Astrocyte (in vitro differentiated cells and primary cell): Measurements from ENCODE around the gene KIF19. TPM values are rescaled to one million over a fixed set of nuclear protein-coding genes. Genes with fewer than 3 reads are reported as not detected.

Experiments
- DNase-seq: peaks from one replicate; pipeline ENCODE4 v3.0.0-alpha.2; 2010; ENCODE audit warnings: low read depth
- FAIRE-seq: peaks from 2 replicates; lab custom pipeline; 2011; peaks lifted over from hg19 to GRCh38; lab: Jason Lieb, UNC
- H2AFZ ChIP-seq: 2 replicates; pipeline ENCODE4 v1.6.0; 2012; ENCODE audit warnings: low read depth, low read length, inconsistent platforms
- H3K27ac ChIP-seq: 2 replicates; pipeline ENCODE4 v1.5.1; 2011; ENCODE audit warnings: low read depth, low read length, inconsistent platforms
- H3K27me3 ChIP-seq: 2 replicates; pipeline ENCODE4 v1.6.0; 2011; ENCODE audit warnings: low read length, inconsistent platforms; ENCODE audit not compliant: insufficient read depth
- H3K36me3 ChIP-seq: 2 replicates; pipeline ENCODE4 v1.5.1; 2011; ENCODE audit warnings: low read length, inconsistent platforms; ENCODE audit not compliant: insufficient read depth
- H3K4me1 ChIP-seq: 2 replicates; pipeline ENCODE4 v1.5.1; 2011; ENCODE audit warnings: low read length, inconsistent platforms; ENCODE audit not compliant: insufficient read depth
- H3K4me2 ChIP-seq: 2 replicates; pipeline ENCODE4 v1.6.0; 2012; ENCODE audit warnings: low read length, inconsistent platforms
- H3K4me3 ChIP-seq: 2 replicates; pipeline ENCODE4 v1.5.1; 2011; ENCODE audit warnings: low read depth, mild to moderate bottlenecking, low read length, inconsistent platforms; ENCODE audit not compliant: insufficient read depth
- H3K79me2 ChIP-seq: 2 replicates; pipeline ENCODE4 v1.6.0; 2012; ENCODE audit warnings: mild to moderate bottlenecking, low read length, inconsistent platforms; ENCODE audit not compliant: insufficient read depth
- H3K9ac ChIP-seq: 2 replicates; pipeline ENCODE4 v1.6.0; 2012; ENCODE audit warnings: mild to moderate bottlenecking, low read length, inconsistent platforms
- H3K9me3 ChIP-seq: 2 replicates; pipeline ENCODE4 v1.5.1; 2012; ENCODE audit warnings: low read depth, mild to moderate bottlenecking, low read length, inconsistent platforms; ENCODE audit not compliant: insufficient read depth
- H4K20me1 ChIP-seq: 2 replicates; pipeline ENCODE4 v1.6.0; 2012; ENCODE audit warnings: low read length, inconsistent platforms; ENCODE audit not compliant: insufficient read depth
- H3K27ac Mint-ChIP-seq: one replicate; pipeline ENCODE4 v1.8.0; 2021; ENCODE audit warnings: mild to moderate bottlenecking, mixed read lengths; ENCODE audit not compliant: unreplicated experiment
- H3K27me3 Mint-ChIP-seq: one replicate; pipeline ENCODE4 v1.8.0; 2021; ENCODE audit warnings: low read depth, mixed read lengths; ENCODE audit not compliant: unreplicated experiment
- H3K36me3 Mint-ChIP-seq: one replicate; pipeline ENCODE4 v1.8.0; 2021; ENCODE audit warnings: low read depth, mixed read lengths; ENCODE audit not compliant: unreplicated experiment
- H3K4me1 Mint-ChIP-seq: one replicate; pipeline ENCODE4 v1.8.0; 2021; ENCODE audit warnings: low read depth, mixed read lengths; ENCODE audit not compliant: unreplicated experiment
- H3K4me3 Mint-ChIP-seq: one replicate; pipeline ENCODE4 v1.8.0; 2021; ENCODE audit warnings: mild to moderate bottlenecking, moderate library complexity, mixed read lengths; ENCODE audit not compliant: unreplicated experiment
- H3K9me3 Mint-ChIP-seq: one replicate; pipeline ENCODE4 v1.8.0; 2021; ENCODE audit warnings: mild to moderate bottlenecking, mixed read lengths; ENCODE audit not compliant: unreplicated experiment
- EZH2 ChIP-seq: IDR thresholded peaks from 2 replicates; pipeline ENCODE4 v1.6.1; 2012; ENCODE audit warnings: mild to moderate bottlenecking, low read length, inconsistent platforms; ENCODE audit not compliant: insufficient read depth
- total RNA-seq: library from RNA; stranded (reverse); gene quantifications from 2 replicates; pipeline ENCODE4 v1.2.1, GENCODE V29; 2021
- TF ChIP-seq, protein P1 (sequence below): IDR thresholded peaks from 2 replicates; pipeline ENCODE4 v1.5.1; 2011; ENCODE audit warnings: low read depth, mild to moderate bottlenecking, inconsistent platforms, low read length, moderate library complexity; ENCODE audit not compliant: insufficient read depth

KIF19 gene
- total RNA-seq, 1 donor from 2014 or later, result not detected

DNA sequence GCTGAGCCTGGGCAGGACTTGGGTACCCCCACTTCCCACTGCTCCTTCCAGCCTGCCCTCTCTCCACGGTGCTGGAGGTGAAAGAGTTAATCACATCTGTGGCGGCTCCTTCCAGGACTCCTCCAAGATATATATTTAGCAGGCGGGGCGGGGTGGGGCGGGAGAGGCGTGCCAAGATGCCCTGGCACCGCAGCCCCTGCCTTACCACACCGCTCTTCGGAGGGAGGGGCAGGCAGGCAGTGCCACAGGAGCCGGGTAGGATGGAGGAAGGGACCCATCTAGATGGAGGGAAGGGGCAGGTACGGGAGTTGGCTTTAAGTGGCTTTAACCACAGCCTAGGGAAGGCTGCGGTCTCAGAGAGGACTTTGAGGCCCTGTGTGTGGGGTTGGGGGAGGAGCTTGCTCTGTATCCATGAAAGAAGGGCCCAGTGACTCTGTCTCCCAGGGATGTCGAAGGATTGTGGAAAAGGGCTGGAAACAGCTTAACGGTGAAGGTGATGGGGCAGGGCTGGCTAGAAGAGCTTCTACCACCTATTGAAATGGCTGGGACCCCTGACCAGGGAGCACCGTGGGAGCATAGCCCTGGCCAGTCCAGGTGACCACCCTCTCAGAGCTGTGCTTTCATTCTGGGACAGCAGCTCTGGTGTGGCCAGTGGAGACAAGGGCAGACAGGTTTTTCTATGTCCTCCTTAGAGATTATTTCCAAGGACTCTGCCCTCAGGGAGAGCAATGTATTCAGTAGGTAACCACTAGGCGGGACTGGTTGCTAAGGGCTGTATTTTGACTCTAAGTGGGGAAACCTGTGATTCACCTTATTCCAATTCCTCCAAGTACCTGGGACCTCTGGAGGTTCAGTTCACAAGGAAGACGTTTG, 54.3 kb downstream of the KIF19 start:
- Mint-ChIP-seq H3K36me3 (no peaks in the 10 kb centered on the region), H3K4me1 (no peaks in the 10 kb centered on the region), H3K9me3 (no peaks in the 10 kb centered on the region), H3K4me3 (no peak overlapping the region), H3K27ac (no peak overlapping the region), H3K27me3 (peaks cover 41% of the 10 kb centered on the region)
- no peaks in the 10 kb centered on the region for H3K27me3 ChIP-seq
- peak overlapping the region; percentile 63 for H2AFZ ChIP-seq
- no peaks in the 10 kb centered on the region for H3K79me2 ChIP-seq
- TF ChIP-seq, protein P1, sequence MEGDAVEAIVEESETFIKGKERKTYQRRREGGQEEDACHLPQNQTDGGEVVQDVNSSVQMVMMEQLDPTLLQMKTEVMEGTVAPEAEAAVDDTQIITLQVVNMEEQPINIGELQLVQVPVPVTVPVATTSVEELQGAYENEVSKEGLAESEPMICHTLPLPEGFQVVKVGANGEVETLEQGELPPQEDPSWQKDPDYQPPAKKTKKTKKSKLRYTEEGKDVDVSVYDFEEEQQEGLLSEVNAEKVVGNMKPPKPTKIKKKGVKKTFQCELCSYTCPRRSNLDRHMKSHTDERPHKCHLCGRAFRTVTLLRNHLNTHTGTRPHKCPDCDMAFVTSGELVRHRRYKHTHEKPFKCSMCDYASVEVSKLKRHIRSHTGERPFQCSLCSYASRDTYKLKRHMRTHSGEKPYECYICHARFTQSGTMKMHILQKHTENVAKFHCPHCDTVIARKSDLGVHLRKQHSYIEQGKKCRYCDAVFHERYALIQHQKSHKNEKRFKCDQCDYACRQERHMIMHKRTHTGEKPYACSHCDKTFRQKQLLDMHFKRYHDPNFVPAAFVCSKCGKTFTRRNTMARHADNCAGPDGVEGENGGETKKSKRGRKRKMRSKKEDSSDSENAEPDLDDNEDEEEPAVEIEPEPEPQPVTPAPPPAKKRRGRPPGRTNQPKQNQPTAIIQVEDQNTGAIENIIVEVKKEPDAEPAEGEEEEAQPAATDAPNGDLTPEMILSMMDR, result no peak
- TF ChIP-seq EZH2, result no peak
- H3K9me3 ChIP-seq, result no peaks in the 10 kb centered on the region
- no peak overlapping the region for H3K27ac ChIP-seq
- H3K4me2 ChIP-seq, result peak overlapping the region; percentile 67
- H3K4me3 ChIP-seq, result no peak overlapping the region
- H3K36me3 ChIP-seq, result no peaks in the 10 kb centered on the region
- FAIRE-seq (no peak), DNase-seq (no peak)
- H4K20me1 ChIP-seq, result no peaks in the 10 kb centered on the region
- H3K9ac ChIP-seq, result no peak overlapping the region
- H3K4me1 ChIP-seq, result no peaks in the 10 kb centered on the region

DNA sequence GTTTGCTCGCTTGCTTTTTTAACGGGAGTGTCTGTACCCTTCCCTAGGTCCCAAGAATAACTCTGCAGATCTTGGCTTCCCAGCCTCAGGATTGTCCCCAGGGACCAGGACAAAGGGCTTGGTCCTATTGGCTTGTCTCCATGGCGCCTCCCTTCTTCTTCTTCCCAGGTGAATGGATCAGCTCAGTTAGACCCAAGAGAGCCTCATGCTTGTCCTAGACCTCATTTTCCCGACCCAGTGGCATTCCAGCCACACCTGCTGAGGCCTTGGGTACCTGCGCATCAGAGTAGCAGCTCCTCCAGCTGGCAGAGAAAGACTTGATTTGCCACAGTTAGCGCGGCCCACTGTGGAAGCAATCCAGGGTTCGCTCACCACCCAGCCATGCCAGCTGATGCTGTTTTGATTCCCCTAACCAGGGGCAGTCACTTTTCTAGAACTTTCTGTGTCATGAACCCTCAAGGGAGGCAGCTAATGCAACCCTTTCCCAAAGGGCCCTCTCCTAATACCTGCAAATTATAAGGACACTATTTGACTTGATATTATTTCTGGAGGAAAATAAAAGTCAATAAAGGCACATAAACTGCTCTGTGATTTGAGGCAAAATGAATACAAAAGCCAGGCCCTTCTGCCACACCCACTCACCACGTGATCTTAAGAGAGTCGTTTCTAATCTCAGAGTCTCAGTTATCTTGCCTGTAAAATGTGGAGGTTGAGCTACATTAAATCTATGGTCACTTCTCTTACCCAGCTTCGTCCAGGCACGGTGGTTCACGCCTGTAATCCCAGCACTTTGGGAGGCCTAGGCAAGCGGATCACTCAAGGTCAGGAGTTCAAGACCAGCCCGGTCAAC, 55.2 kb downstream of the KIF19 start:
- no peaks in the 10 kb centered on the region for H3K79me2 ChIP-seq
- Mint-ChIP-seq H3K27me3 (peaks cover 37% of the 10 kb centered on the region), H3K4me1 (no peaks in the 10 kb centered on the region), H3K36me3 (no peaks in the 10 kb centered on the region), H3K9me3 (no peaks in the 10 kb centered on the region), H3K27ac (no peak overlapping the region), H3K4me3 (no peak overlapping the region)
- no peaks in the 10 kb centered on the region for H3K9me3 ChIP-seq
- no peak for FAIRE-seq
- H3K27me3 ChIP-seq, result no peaks in the 10 kb centered on the region
- no peak overlapping the region for H2AFZ ChIP-seq
- TF ChIP-seq, protein P1, result no peak
- TF ChIP-seq EZH2, result no peak
- H3K4me3 ChIP-seq, result no peak overlapping the region
- H4K20me1 ChIP-seq, result no peaks in the 10 kb centered on the region
- H3K4me2 ChIP-seq, result no peak overlapping the region
- H3K36me3 ChIP-seq, result no peaks in the 10 kb centered on the region
- no peak overlapping the region for H3K9ac ChIP-seq
- no peaks in the 10 kb centered on the region for H3K4me1 ChIP-seq
- DNase-seq, result no peak
- no peak overlapping the region for H3K27ac ChIP-seq
